HEK293 (cell line): ENCODE measurements around the gene ITGB8.

Experiments
- CTCF ChIA-PET: fragments of 350-600 bp; formaldehyde crosslinking; extraction: SDS; loops from one replicate; lab custom pipeline; 2021; ENCODE audit warnings: antibody characterized with exemption; lab: Yijun Ruan, JAX
- POLR2A ChIA-PET: fragments of 300-600 bp; formaldehyde crosslinking; extraction: SDS; loops from one replicate; lab custom pipeline; 2020; ENCODE audit warnings: antibody characterized with exemption, inconsistent platforms; lab: Yijun Ruan, JAX
- H3K27ac ChIP-seq: fragments of 200-500 bp; sonication (Bioruptor generic); 2 replicates; pipeline ENCODE4 v1.5.1; 2014; ENCODE audit warnings: low read depth, low read length, control low read depth, inconsistent platforms; ENCODE audit errors: extremely low read depth
- H3K36me3 ChIP-seq, 2 experiments: fragments of 200-500 bp in 1 of 2; sonication (Bioruptor generic) in 1 of 2; 1 replicate in 1 of 2; 2 replicates in 1 of 2; pipeline ENCODE4 v1.5.1; 2014 to 2017; ENCODE audit warnings: inconsistent platforms in 2 of 2, low read length in 2 of 2; ENCODE audit not compliant: control insufficient read depth in 2 of 2, insufficient read depth in 1 of 2
- H3K4me1 ChIP-seq: fragments of 200-500 bp; sonication (Bioruptor generic); 2 replicates; pipeline ENCODE4 v1.5.1; 2014; ENCODE audit warnings: mild to moderate bottlenecking, low read length, inconsistent platforms; ENCODE audit not compliant: control insufficient read depth, insufficient read depth
- H3K4me3 ChIP-seq: 2 replicates; pipeline ENCODE4 v1.5.1; 2011; ENCODE audit warnings: low read depth, mild to moderate bottlenecking, control low read depth, low read length, moderate library complexity
- H3K9me3 ChIP-seq: fragments of 200-500 bp; sonication (Bioruptor generic); 2 replicates; pipeline ENCODE4 v1.5.1; 2014; ENCODE audit warnings: low read depth, low read length, inconsistent platforms; ENCODE audit not compliant: control insufficient read depth, insufficient read depth
- IKZF3 ChIP-seq: fragments of 450-650 bp; IDR thresholded peaks from 2 replicates; pipeline ENCODE4 v1.5.0; 2018; ENCODE audit warnings: missing biosample characterization, mild to moderate bottlenecking, missing genetic modification characterization, moderate library complexity
- OVOL3 ChIP-seq: fragments of 450-650 bp; formaldehyde crosslinking; IDR thresholded peaks from 2 replicates; pipeline ENCODE4 v1.5.1; 2016; ENCODE audit warnings: missing biosample characterization, missing genetic modification characterization
- PBX3 ChIP-seq: sonication (generic); formaldehyde crosslinking; IDR thresholded peaks from 2 replicates; pipeline ENCODE4 v1.8.1; 2022; ENCODE audit warnings: mild to moderate bottlenecking, moderate library complexity, missing genetic modification reagents
- PRDM6 ChIP-seq: fragments of 450-650 bp; formaldehyde crosslinking; IDR thresholded peaks from 2 replicates; pipeline ENCODE4 v1.5.1; 2017; ENCODE audit warnings: missing biosample characterization, missing genetic modification characterization
- SP3 ChIP-seq: fragments of 450-650 bp; formaldehyde crosslinking; IDR thresholded peaks from 2 replicates; pipeline ENCODE4 v1.5.1; 2016; ENCODE audit warnings: missing biosample characterization, missing genetic modification characterization
- YY2 ChIP-seq: fragments of 450-650 bp; formaldehyde crosslinking; IDR thresholded peaks from 2 replicates; pipeline ENCODE4 v1.5.1; 2016; ENCODE audit warnings: missing biosample characterization, missing genetic modification characterization
- ZBTB26 ChIP-seq: fragments of 450-650 bp; formaldehyde crosslinking; optimal IDR thresholded peaks from 2 replicates; pipeline ENCODE3; 2016; ENCODE audit warnings: missing biosample characterization, mild to moderate bottlenecking, missing genetic modification characterization
- ZNF10 ChIP-seq: fragments of 450-650 bp; formaldehyde crosslinking; IDR thresholded peaks from 2 replicates; pipeline ENCODE4 v1.5.1; 2017; ENCODE audit warnings: missing biosample characterization, missing genetic modification characterization
- ZNF18 ChIP-seq: fragments of 450-650 bp; formaldehyde crosslinking; IDR thresholded peaks from 2 replicates; pipeline ENCODE4 v1.5.1; 2016; ENCODE audit warnings: missing biosample characterization, missing genetic modification characterization
- ZNF2 ChIP-seq: fragments of 450-650 bp; formaldehyde crosslinking; IDR thresholded peaks from 2 replicates; pipeline ENCODE4 v1.5.1; 2016; ENCODE audit warnings: missing biosample characterization, missing genetic modification characterization
- ZNF280C ChIP-seq: fragments of 450-650 bp; formaldehyde crosslinking; IDR thresholded peaks from 2 replicates; pipeline ENCODE4 v1.5.1; 2016; ENCODE audit warnings: missing biosample characterization, missing genetic modification characterization
- ZNF311 ChIP-seq: fragments of 450-650 bp; formaldehyde crosslinking; IDR thresholded peaks from 2 replicates; pipeline ENCODE4 v1.5.1; 2017; ENCODE audit warnings: missing biosample characterization, missing genetic modification characterization, borderline replicate concordance
- ZNF335 ChIP-seq: fragments of 450-650 bp; formaldehyde crosslinking; conservative IDR thresholded peaks from 2 replicates; pipeline ENCODE4 v1.5.1; 2016; ENCODE audit warnings: missing biosample characterization, missing genetic modification characterization
- ZNF350 ChIP-seq: fragments of 450-650 bp; formaldehyde crosslinking; IDR thresholded peaks from 2 replicates; pipeline ENCODE4 v1.5.0; 2017; ENCODE audit warnings: missing biosample characterization, mild to moderate bottlenecking, missing genetic modification characterization
- ZNF549 ChIP-seq: fragments of 450-650 bp; IDR thresholded peaks from 2 replicates; pipeline ENCODE4 v1.5.1; 2018; ENCODE audit warnings: missing biosample characterization, missing genetic modification characterization, mild to moderate bottlenecking, inconsistent platforms, moderate library complexity
- ZNF558 ChIP-seq: fragments of 450-650 bp; formaldehyde crosslinking; IDR thresholded peaks from 2 replicates; pipeline ENCODE4 v1.5.1; 2016; ENCODE audit warnings: missing biosample characterization, missing genetic modification characterization
- ZNF654 ChIP-seq: fragments of 450-650 bp; formaldehyde crosslinking; IDR thresholded peaks from 2 replicates; pipeline ENCODE4 v1.5.1; 2016; ENCODE audit warnings: low read depth, missing biosample characterization, missing genetic modification characterization
- ZNF837 ChIP-seq: fragments of 450-650 bp; formaldehyde crosslinking; IDR thresholded peaks from 2 replicates; pipeline ENCODE4 v1.5.1; 2016; ENCODE audit warnings: missing biosample characterization, missing genetic modification characterization
- ZSCAN16 ChIP-seq: fragments of 450-650 bp; formaldehyde crosslinking; IDR thresholded peaks from 2 replicates; pipeline ENCODE4 v1.5.1; 2016; ENCODE audit warnings: missing biosample characterization, missing genetic modification characterization

ITGB8 gene

GRCh38 chr7:20340839-20341238 is 10.1 kb downstream of the ITGB8 start (continued):
- TF ChIP-seq OVOL3 (tag by site-specific recombination): no peak
- no peak for TF ChIP-seq ZNF18 (tag by site-specific recombination)

GRCh38 chr7:20343205-20343604 is 12.5 kb downstream of the ITGB8 start:
- POLR2A ChIA-PET: interaction anchor here (1.2 kb wide), 1 partner anchor 13 kb away, joined by 7 read pairs; the partner anchor contains the start of gene ITGB8

GRCh38 chr7:20343941-20344340 is 13.2 kb downstream of the ITGB8 start:
- H3K4me1 ChIP-seq: no peaks in the 10 kb centered on the region
- CTCF ChIA-PET: interaction anchor here (0.6 to 1.1 kb wide), 6 partner anchors 9 to 401 kb away, joined by 3 to 4 read pairs (median 3); no protein-coding TSS in a partner anchor
- POLR2A ChIA-PET: interaction anchor here (1.2 kb wide), 1 partner anchor 14 kb away, joined by 7 read pairs; the partner anchor contains the start of gene ITGB8
- no peak for TF ChIP-seq IKZF3
- TF ChIP-seq ZSCAN16 (tag by site-specific recombination): no peak
- no peak for TF ChIP-seq ZNF549 (tag by site-specific recombination)
- no peak for TF ChIP-seq PRDM6 (tag by site-specific recombination)
- no peak for TF ChIP-seq ZBTB26 (tag by site-specific recombination)
- no peak for TF ChIP-seq ZNF10
- no peak for TF ChIP-seq ZNF280C (tag by site-specific recombination)
- H3K9me3 ChIP-seq: no peaks in the 10 kb centered on the region
- H3K27ac ChIP-seq: no peak overlapping the region
- no peak overlapping the region for H3K4me3 ChIP-seq
- no peaks in the 10 kb centered on the region for H3K36me3 ChIP-seq

More at GRCh38 chr7:20343205-20343604, 12.5 kb downstream of the ITGB8 start:
- CTCF ChIA-PET: interaction anchor here (0.6 to 1.1 kb wide), 10 partner anchors 9 to 597 kb away, joined by 3 to 5 read pairs (median 4); no protein-coding TSS in a partner anchor
- Histone ChIP-seq H3K9me3 (no peaks in the 10 kb centered on the region), H3K4me1 (no peaks in the 10 kb centered on the region), H3K27ac (no peak overlapping the region), H3K4me3 (no peak overlapping the region), H3K36me3 (no peaks in the 10 kb centered on the region)
- no peak for TF ChIP-seq SP3 (tag by site-specific recombination)
- TF ChIP-seq ZNF335: no peak
- TF ChIP-seq IKZF3: no peak
- TF ChIP-seq ZNF654 (tag by site-specific recombination): peak; percentile 8; the same call in 1 of the 2 replicates

- Histone ChIP-seq H3K36me3 (no peaks in the 10 kb centered on the region), H3K4me3 (no peak overlapping the region), H3K27ac (no peak overlapping the region), H3K4me1 (no peaks in the 10 kb centered on the region), H3K9me3 (no peaks in the 10 kb centered on the region)
- POLR2A ChIA-PET: interaction anchor here (1.2 kb wide), 1 partner anchor 14 kb away, joined by 7 read pairs; the partner anchor contains the start of gene ITGB8
- TF ChIP-seq ZNF837 (tag by site-specific recombination) (no peak), ZNF558 (tag by site-specific recombination) (no peak), PBX3 (CRISPR knock-in tag) (no peak), ZNF350 (tag by site-specific recombination) (no peak), ZNF2 (no peak), ZNF311 (no peak), YY2 (tag by site-specific recombination) (no peak), ZNF335 (no peak)
- CTCF ChIA-PET: interaction anchor here (0.7 kb wide), 2 partner anchors 14 to 400 kb away, joined by 3 read pairs; no protein-coding TSS in a partner anchor
Measured at GRCh38 chr7:20344396-20344795, 13.7 kb downstream of the ITGB8 start.
